SK-N-SH (cell line): Measurements from ENCODE around the gene CD81.

ENCODE experiments used
- CHD2 ChIP-seq: fragments of 150-350 bp; IDR thresholded peaks from 2 replicates; pipeline ENCODE4 v1.6.1; 2018; ENCODE audit warnings: low read length; ENCODE audit not compliant: partially characterized antibody
- EP300 ChIP-seq, 2 experiments: IDR thresholded peaks; 2 replicates each; pipeline versions ENCODE4 v1.4.0 to v1.6.1; 2012; ENCODE audit warnings: borderline replicate concordance in 1 of 2, low read depth in 1 of 2, low read length in 1 of 2
- EZH2phosphoT487 ChIP-seq: fragments of 200-600 bp; sonication (generic); IDR thresholded peaks from 2 replicates; pipeline ENCODE4 v1.6.1; 2017; ENCODE audit warnings: low read depth, mixed run types, mild to moderate bottlenecking, antibody characterized with exemption, moderate library complexity, borderline replicate concordance
- NFIC ChIP-seq: IDR thresholded peaks from 2 replicates; pipeline ENCODE4 v1.4.0; 2012; ENCODE audit warnings: borderline replicate concordance
- POLR2AphosphoS5 ChIP-seq: IDR thresholded peaks from 2 replicates; pipeline ENCODE4 v1.6.1; 2012; ENCODE audit warnings: low read depth, low read length
- RAD21 ChIP-seq: IDR thresholded peaks from 2 replicates; pipeline ENCODE4 v1.6.1; 2012; ENCODE audit warnings: mild to moderate bottlenecking, low read length
- REST ChIP-seq: IDR thresholded peaks from 2 replicates; pipeline ENCODE4 v1.6.1; 2012; ENCODE audit warnings: mild to moderate bottlenecking, low read depth, low read length, moderate library complexity
- SIN3A ChIP-seq: IDR thresholded peaks from 2 replicates; pipeline ENCODE4 v1.6.1; 2012; ENCODE audit warnings: low read depth, mild to moderate bottlenecking, low read length, moderate library complexity, borderline replicate concordance
- TCF12 ChIP-seq: IDR thresholded peaks from 2 replicates; pipeline ENCODE4 v1.4.0; 2012
- TEAD4 ChIP-seq: IDR thresholded peaks from 2 replicates; pipeline ENCODE4 v1.4.0; 2012; ENCODE audit warnings: mild to moderate bottlenecking, borderline replicate concordance; ENCODE audit not compliant: insufficient read depth
- YY1 ChIP-seq: IDR thresholded peaks from 2 replicates; pipeline ENCODE4 v1.4.0; 2012; ENCODE audit warnings: low read depth, mild to moderate bottlenecking
- ZBTB33 ChIP-seq: IDR thresholded peaks from 2 replicates; pipeline ENCODE4 v1.4.0; 2012; ENCODE audit warnings: low read depth, borderline replicate concordance
- TF ChIP-seq, protein P1 (sequence below): fragments of 200-600 bp; sonication (generic); IDR thresholded peaks from 2 replicates; pipeline ENCODE4 v1.6.1; 2017; ENCODE audit warnings: antibody characterized with exemption, mild to moderate bottlenecking, moderate library complexity
- TF ChIP-seq, protein P2 (sequence below): fragments of 150-350 bp; IDR thresholded peaks from 2 replicates; pipeline ENCODE4 v1.6.1; 2017; ENCODE audit warnings: antibody characterized with exemption, low read length, low read depth, borderline replicate concordance

DNA sequence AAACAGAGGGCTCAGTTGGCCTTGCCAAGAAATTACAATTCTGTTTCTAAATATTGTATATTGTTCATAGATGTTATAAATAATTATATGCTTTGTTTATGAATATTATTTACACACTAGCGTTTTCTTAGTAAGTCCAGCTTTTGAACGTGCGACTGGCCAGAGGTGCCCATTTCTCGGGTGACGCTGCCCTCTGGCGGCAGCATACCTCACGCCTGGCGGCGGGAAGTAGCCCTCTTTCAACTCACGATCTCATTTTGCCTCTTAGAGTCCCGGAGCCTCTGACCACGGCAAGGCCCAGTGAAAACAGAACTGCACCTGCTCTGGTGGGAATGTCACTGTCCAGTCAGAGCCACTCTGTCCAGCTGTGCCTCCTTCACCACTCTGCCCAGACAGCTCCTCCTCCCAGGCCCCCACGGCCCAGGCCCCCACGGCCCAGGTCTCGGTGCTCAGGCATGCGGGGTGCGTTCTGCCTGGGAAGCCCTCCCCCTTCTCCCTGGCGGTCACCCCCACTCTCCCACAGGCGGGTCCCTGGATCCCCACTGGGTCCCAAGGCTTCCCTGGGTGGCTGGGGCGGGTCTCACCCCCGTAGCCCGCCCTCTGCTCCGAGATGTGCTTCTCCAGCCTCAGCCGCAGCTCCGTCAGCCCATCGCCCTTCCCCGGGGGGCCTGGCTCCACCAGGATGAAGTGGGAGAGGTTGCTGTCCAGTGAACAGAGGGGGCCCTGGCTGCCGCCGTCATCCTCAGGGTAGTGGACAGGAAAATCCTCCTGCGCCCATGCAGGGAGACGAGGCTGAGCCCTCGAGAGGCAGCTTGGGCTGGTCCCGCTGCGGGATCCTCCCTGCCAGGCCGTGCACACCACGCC is 42.8 kb downstream of the CD81 start:
- TF ChIP-seq SIN3A (no peak), REST (no peak), RAD21 (peak; percentile 82), EP300 (IDR thresholded peaks at IDR 0.05; ENCODE audit: borderline replicate concordance in 1 of 2, low read depth in 1 of 2, low read length in 1 of 2) (no peak), CHD2 (no peak), POLR2AphosphoS5 (no peak), ZBTB33 (no peak), NFIC (no peak), EZH2phosphoT487 (no peak), YY1 (no peak), TEAD4 (no peak), TCF12 (no peak)
- TF ChIP-seq, protein P1, sequence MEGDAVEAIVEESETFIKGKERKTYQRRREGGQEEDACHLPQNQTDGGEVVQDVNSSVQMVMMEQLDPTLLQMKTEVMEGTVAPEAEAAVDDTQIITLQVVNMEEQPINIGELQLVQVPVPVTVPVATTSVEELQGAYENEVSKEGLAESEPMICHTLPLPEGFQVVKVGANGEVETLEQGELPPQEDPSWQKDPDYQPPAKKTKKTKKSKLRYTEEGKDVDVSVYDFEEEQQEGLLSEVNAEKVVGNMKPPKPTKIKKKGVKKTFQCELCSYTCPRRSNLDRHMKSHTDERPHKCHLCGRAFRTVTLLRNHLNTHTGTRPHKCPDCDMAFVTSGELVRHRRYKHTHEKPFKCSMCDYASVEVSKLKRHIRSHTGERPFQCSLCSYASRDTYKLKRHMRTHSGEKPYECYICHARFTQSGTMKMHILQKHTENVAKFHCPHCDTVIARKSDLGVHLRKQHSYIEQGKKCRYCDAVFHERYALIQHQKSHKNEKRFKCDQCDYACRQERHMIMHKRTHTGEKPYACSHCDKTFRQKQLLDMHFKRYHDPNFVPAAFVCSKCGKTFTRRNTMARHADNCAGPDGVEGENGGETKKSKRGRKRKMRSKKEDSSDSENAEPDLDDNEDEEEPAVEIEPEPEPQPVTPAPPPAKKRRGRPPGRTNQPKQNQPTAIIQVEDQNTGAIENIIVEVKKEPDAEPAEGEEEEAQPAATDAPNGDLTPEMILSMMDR: peak; percentile 83
- TF ChIP-seq, protein P2, sequence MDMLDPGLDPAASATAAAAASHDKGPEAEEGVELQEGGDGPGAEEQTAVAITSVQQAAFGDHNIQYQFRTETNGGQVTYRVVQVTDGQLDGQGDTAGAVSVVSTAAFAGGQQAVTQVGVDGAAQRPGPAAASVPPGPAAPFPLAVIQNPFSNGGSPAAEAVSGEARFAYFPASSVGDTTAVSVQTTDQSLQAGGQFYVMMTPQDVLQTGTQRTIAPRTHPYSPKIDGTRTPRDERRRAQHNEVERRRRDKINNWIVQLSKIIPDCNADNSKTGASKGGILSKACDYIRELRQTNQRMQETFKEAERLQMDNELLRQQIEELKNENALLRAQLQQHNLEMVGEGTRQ: no peak
